Panc1 (cell line): ENCODE measurements around the gene ARHGEF3. TPM values are rescaled to one million over a fixed set of nuclear protein-coding genes. Genes with fewer than 3 reads are reported as not detected.

Experiments
- ATAC-seq: fragments of 200-7000 bp; cut with Tn5 transposase; 2 replicates; pipeline ENCODE4 v1.9.1; 2020; ENCODE audit warnings: mild to moderate bottlenecking, moderate library complexity
- BruUV-seq: library from RNA; stranded (reverse); fragments of 400-500 nt; replicated peaks from 2 replicates; lab custom pipeline; 2021; lab: Mats Ljungman, UMichigan
- CTCF ChIA-PET: fragments of 300-600 bp; sonication (Branson Sonifier 250); formaldehyde crosslinking; loops from one replicate; lab custom pipeline; 2022; ENCODE audit warnings: antibody characterized with exemption; lab: Charles Lee
- POLR2A ChIA-PET: fragments of 300-600 bp; sonication (Branson Sonifier 250); formaldehyde crosslinking; loops from one replicate; lab custom pipeline; 2022; ENCODE audit warnings: antibody characterized with exemption; lab: Charles Lee
- DNase-seq: peaks from one replicate; pipeline ENCODE4 v3.0.0-alpha.2; 2010; ENCODE audit warnings: low read depth, low spot score
- H3K27ac ChIP-seq: 2 replicates; pipeline ENCODE4 v1.5.1; 2011; ENCODE audit warnings: mild to moderate bottlenecking, low read length, inconsistent platforms
- H3K27me3 ChIP-seq: fragments of 200-500 bp; sonication (Bioruptor generic); 2 replicates; pipeline ENCODE4 v1.6.0; 2014; ENCODE audit warnings: low read length, inconsistent platforms; ENCODE audit not compliant: control insufficient read depth, insufficient read depth
- H3K36me3 ChIP-seq: fragments of 200-500 bp; sonication (Bioruptor generic); 2 replicates; pipeline ENCODE4 v1.5.1; 2014; ENCODE audit warnings: inconsistent platforms, mild to moderate bottlenecking, low read length, moderate library complexity; ENCODE audit not compliant: control insufficient read depth, insufficient read depth
- H3K4me1 ChIP-seq: 2 replicates; pipeline ENCODE4 v1.5.1; 2011; ENCODE audit warnings: inconsistent platforms, mild to moderate bottlenecking, low read length, moderate library complexity; ENCODE audit not compliant: control insufficient read depth, insufficient read depth
- H3K4me3 ChIP-seq, 2 experiments: 2 replicates each; pipeline ENCODE4 v1.5.1; 2011 to 2012; ENCODE audit warnings: low read depth in 2 of 2, low read length in 2 of 2, mild to moderate bottlenecking in 2 of 2, inconsistent platforms in 1 of 2, moderate library complexity in 1 of 2
- H3K9me3 ChIP-seq: fragments of 200-500 bp; sonication (Bioruptor generic); 2 replicates; pipeline ENCODE4 v1.5.1; 2014; ENCODE audit warnings: low read depth, mild to moderate bottlenecking, inconsistent platforms, low read length, moderate library complexity; ENCODE audit not compliant: control insufficient read depth, insufficient read depth
- CTCF ChIP-seq: fragments of 450-650 bp; IDR thresholded peaks from 2 replicates; pipeline ENCODE4 v1.5.1; 2017; ENCODE audit warnings: mild to moderate bottlenecking
- POLR2AphosphoS5 ChIP-seq: IDR thresholded peaks from 2 replicates; pipeline ENCODE4 v1.6.1; 2012; ENCODE audit warnings: mild to moderate bottlenecking, low read depth, low read length, moderate library complexity
- REST ChIP-seq, 2 experiments: IDR thresholded peaks; 2 replicates each; pipeline ENCODE4 v1.6.1; 2011 to 2012; ENCODE audit warnings: low read depth in 2 of 2, control low read depth in 1 of 2, low read length in 1 of 2, mild to moderate bottlenecking in 1 of 2, moderate library complexity in 1 of 2; ENCODE audit not compliant: insufficient read depth in 1 of 2
- SIN3A ChIP-seq: IDR thresholded peaks from 2 replicates; pipeline ENCODE4 v1.6.1; 2012; ENCODE audit warnings: low read depth, mild to moderate bottlenecking, low read length, moderate library complexity, borderline replicate concordance; ENCODE audit not compliant: insufficient read depth
- TCF7L2 ChIP-seq: IDR thresholded peaks from 2 replicates; pipeline ENCODE4 v1.6.1; 2011; ENCODE audit warnings: mild to moderate bottlenecking, low read depth, low read length, inconsistent platforms
- in situ Hi-C: cut with HindIII; loops from 2 replicates; pipeline ENCODE4 v1.10.0; 2016; ENCODE audit warnings: low sequenced_read_pairs, low pct_unique_long_range_greater_than_20kb
- intact Hi-C: fragments of 100-400 bp; cut with micrococcal nuclease; formaldehyde crosslinking; loops from one replicate; pipeline ENCODE4 v1.10.0; 2022; ENCODE audit not compliant: unreplicated experiment
- total RNA-seq: library from RNA; stranded (reverse); gene quantifications from one replicate; pipeline ENCODE4 v1.2.1, GENCODE V29; 2021; ENCODE audit not compliant: unreplicated experiment

Gene ARHGEF3
- total RNA-seq, 1 experiment from 2014 or later: 19.8 TPM

DNA sequence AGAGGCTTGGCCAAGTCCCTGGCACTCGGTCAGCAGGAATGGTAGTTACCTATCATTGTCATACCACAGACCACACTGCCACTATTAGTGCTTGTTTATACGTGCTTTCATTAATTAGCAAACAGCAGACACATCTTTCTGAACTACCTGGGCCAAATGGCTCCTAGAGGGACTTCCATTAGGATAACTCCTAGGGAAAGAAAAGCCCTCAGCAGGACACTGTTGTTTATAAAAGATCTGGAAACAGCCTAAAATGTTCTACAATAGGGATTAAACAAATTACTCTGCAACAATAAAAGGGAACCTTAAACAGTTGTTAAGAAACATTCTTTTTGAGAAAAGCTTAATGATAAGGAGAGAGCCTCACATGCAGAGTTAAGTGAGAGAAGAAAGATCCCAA, 38.5 kb downstream of the ARHGEF3 start:
- Histone ChIP-seq H3K36me3 (no peaks in the 10 kb centered on the region), H3K4me3 (no peak overlapping the region), H3K27me3 (no peaks in the 10 kb centered on the region), H3K9me3 (no peaks in the 10 kb centered on the region), H3K4me1 (no peaks in the 10 kb centered on the region), H3K27ac (no peak overlapping the region)
- TF ChIP-seq SIN3A (no peak), CTCF (no peak), REST (IDR thresholded peaks at IDR 0.05; ENCODE audit: insufficient read depth in 1 of 2, low read depth in 2 of 2, low read length in 1 of 2) (no peak), TCF7L2 (no peak), POLR2AphosphoS5 (no peak)
- DNase-seq (no peak), ATAC-seq (no peak)
- ChIA-PET POLR2A (no interaction called here), CTCF (no interaction called here)
- intact Hi-C loops: no loop called here
- in situ Hi-C loops: no loop called here
- no TSS peak for BruUV-seq

DNA sequence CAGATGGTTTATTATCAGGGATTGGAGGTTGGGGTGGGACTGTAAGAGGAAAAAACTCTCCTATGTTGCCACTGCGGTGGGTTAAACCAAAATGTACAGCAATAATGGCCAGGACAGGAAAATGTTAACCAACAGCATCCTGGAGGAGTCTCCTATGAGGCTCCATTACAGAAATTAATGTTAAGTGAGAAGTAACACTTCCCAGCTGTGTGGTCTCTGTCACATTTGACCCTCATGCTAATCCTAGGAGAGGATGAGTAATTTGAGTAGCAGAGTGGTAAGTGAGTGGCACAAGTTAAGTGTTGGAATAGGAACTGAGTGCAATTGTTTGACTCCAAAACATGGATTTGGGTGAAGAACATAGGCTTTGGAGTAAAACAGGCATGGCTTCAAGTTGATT, 39.0 kb downstream of the ARHGEF3 start:
- H3K4me3 ChIP-seq: no peak overlapping the region
- in situ Hi-C loops: no loop called here
- DNase-seq: no peak
- ChIA-PET CTCF (no interaction called here), POLR2A (no interaction called here)
- H3K9me3 ChIP-seq: no peaks in the 10 kb centered on the region
- no TSS peak for BruUV-seq
- TF ChIP-seq TCF7L2 (no peak), CTCF (no peak), REST (IDR thresholded peaks at IDR 0.05; ENCODE audit: insufficient read depth in 1 of 2, low read depth in 2 of 2, low read length in 1 of 2) (no peak)
- no peaks in the 10 kb centered on the region for H3K27me3 ChIP-seq
- no peaks in the 10 kb centered on the region for H3K36me3 ChIP-seq
- no peaks in the 10 kb centered on the region for H3K4me1 ChIP-seq
- no peak overlapping the region for H3K27ac ChIP-seq
- intact Hi-C loops: no loop called here
- ATAC-seq: no peak
